Measurements from ENCODE around the gene TRIM10.

Gene TRIM10

GRCh38 chr6:30113003-30113759, 47.8 kb downstream of the TRIM10 start, which contains the start of gene TRIM31:
TSS of gene TRIM31 (minus strand) at chr6:30113090. CDS start at chr6:30112805, 285 bp downstream.
- Histone ChIP-seq H3K36me3 (ENCODE audit: insufficient read depth, low read length) (no peaks in the 10 kb centered on the region), H3K4me1 (ENCODE audit: insufficient read depth, low read length) (no peaks in the 10 kb centered on the region), H3K9me3 (ENCODE audit: low read length) (no peaks in the 10 kb centered on the region), H3K27me3 (ENCODE audit: control insufficient read depth in 1 of 2, insufficient read depth in 2 of 2, low read length in 2 of 2) (peaks cover 15 to 28% of the 10 kb centered on the region in 2 donors), H3K4me3 (ENCODE audit: low read depth in 1 of 2, low read length in 2 of 2) (no peak within 1 kb of the TSS), H3K9ac (ENCODE audit: low read length) (no peak within 1 kb of the TSS), H3K27ac (ENCODE audit: low read depth, low read length) (no peak within 1 kb of the TSS)

GRCh38 chr6:30112402-30112994, 48.5 kb downstream of the TRIM10 start:
- no peak overlapping the region for H3K27ac ChIP-seq (ENCODE audit: low read depth, low read length)
- H3K4me1 ChIP-seq (ENCODE audit: insufficient read depth, low read length) = no peaks in the 10 kb centered on the region
- no peaks in the 10 kb centered on the region for H3K9me3 ChIP-seq (ENCODE audit: low read length)
- H3K9ac ChIP-seq (ENCODE audit: low read length) = no peak overlapping the region
- no peaks in the 10 kb centered on the region for H3K36me3 ChIP-seq (ENCODE audit: insufficient read depth, low read length)
- no peak overlapping the region for H3K4me3 ChIP-seq (ENCODE audit: low read depth in 1 of 2, low read length in 2 of 2)
- H3K27me3 ChIP-seq (ENCODE audit: control insufficient read depth in 1 of 2, insufficient read depth in 2 of 2, low read length in 2 of 2) = peaks cover 18 to 28% of the 10 kb centered on the region in 2 donors

- no peak overlapping the region for H3K9ac ChIP-seq (ENCODE audit: low read length)
- H3K36me3 ChIP-seq (ENCODE audit: insufficient read depth, low read length) = no peaks in the 10 kb centered on the region
These were observed 49.6 kb downstream of the TRIM10 start for GRCh38 chr6:30111266-30111856.

DNA sequence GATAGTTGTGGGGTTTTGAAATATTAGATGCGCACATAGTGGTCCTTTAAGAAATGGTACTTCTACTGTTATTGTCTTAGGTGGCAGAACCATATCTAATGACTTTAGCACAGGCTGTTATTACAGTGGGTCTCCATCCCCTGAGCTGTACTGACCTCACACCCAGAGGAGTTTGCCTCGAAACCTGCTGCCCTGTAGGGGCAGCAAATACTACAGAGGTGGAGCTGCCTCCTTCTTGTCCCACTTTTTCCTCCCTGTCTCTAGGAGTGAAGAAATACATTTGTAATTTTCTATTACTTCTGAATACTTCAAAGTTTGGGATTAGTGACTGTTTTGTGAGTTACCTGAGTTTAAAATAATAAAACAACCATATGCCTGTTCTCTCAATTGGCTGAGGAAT, 56.4 kb downstream of the TRIM10 start:
- Histone ChIP-seq H3K9ac (ENCODE audit: low read length) (no peak overlapping the region), H3K27ac (ENCODE audit: low read depth, low read length) (no peak overlapping the region), H3K27me3 (ENCODE audit: control insufficient read depth in 1 of 2, insufficient read depth in 2 of 2, low read length in 2 of 2) (peaks cover 26 to 37% of the 10 kb centered on the region in 2 donors), H3K4me3 (ENCODE audit: low read depth in 1 of 2, low read length in 2 of 2) (no peak overlapping the region), H3K4me1 (ENCODE audit: insufficient read depth, low read length) (peaks cover 27% of the 10 kb centered on the region), H3K36me3 (ENCODE audit: insufficient read depth, low read length) (no peaks in the 10 kb centered on the region), H3K9me3 (ENCODE audit: low read length) (peaks cover 5% of the 10 kb centered on the region)

More at GRCh38 chr6:30111266-30111856, 49.6 kb downstream of the TRIM10 start:
- H3K4me3 ChIP-seq (ENCODE audit: low read depth in 1 of 2, low read length in 2 of 2) = no peak overlapping the region
- H3K9me3 ChIP-seq (ENCODE audit: low read length) = no peaks in the 10 kb centered on the region
- H3K27me3 ChIP-seq (ENCODE audit: control insufficient read depth in 1 of 2, insufficient read depth in 2 of 2, low read length in 2 of 2) = peaks cover 20 to 28% of the 10 kb centered on the region in 2 donors
- H3K27ac ChIP-seq (ENCODE audit: low read depth, low read length) = no peak overlapping the region
- H3K4me1 ChIP-seq (ENCODE audit: insufficient read depth, low read length) = no peaks in the 10 kb centered on the region

DNA sequence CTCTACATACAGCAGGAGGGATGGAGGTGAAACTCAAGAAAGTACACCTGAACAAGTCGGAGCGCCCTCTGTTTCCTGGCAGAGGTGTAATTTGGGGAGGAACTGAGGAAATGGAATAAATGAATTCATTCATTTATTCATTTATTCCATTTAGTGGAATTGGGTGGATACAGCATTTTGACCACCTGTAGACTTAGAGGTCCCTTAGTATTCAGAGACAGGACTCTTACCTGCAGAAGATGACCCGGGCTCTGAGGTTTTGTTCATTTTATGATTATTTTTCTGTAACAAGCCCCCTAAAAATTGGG, 57.2 kb downstream of the TRIM10 start:
- Histone ChIP-seq H3K4me1 (ENCODE audit: insufficient read depth, low read length) (peaks cover 27% of the 10 kb centered on the region), H3K4me3 (ENCODE audit: low read depth in 1 of 2, low read length in 2 of 2) (peak overlapping the region in 1 of 2 donors; percentile 60), H3K9ac (ENCODE audit: low read length) (no peak overlapping the region), H3K27ac (ENCODE audit: low read depth, low read length) (no peak overlapping the region), H3K27me3 (ENCODE audit: control insufficient read depth in 1 of 2, insufficient read depth in 2 of 2, low read length in 2 of 2) (peaks cover 27 to 42% of the 10 kb centered on the region in 2 donors), H3K36me3 (ENCODE audit: insufficient read depth, low read length) (no peaks in the 10 kb centered on the region), H3K9me3 (ENCODE audit: low read length) (peaks cover 6% of the 10 kb centered on the region)

- H3K9ac ChIP-seq (ENCODE audit: low read length) = peak overlapping the region; percentile 17
- H3K4me1 ChIP-seq (ENCODE audit: insufficient read depth, low read length) = peaks cover 27% of the 10 kb centered on the region
- H3K9me3 ChIP-seq (ENCODE audit: low read length) = peaks cover 6% of the 10 kb centered on the region
- peak overlapping the region; percentile 44 to 60 for H3K4me3 ChIP-seq (ENCODE audit: low read depth in 1 of 2, low read length in 2 of 2)
- no peaks in the 10 kb centered on the region for H3K36me3 ChIP-seq (ENCODE audit: insufficient read depth, low read length)
- H3K27ac ChIP-seq (ENCODE audit: low read depth, low read length) = no peak overlapping the region
- H3K27me3 ChIP-seq (ENCODE audit: control insufficient read depth in 1 of 2, insufficient read depth in 2 of 2, low read length in 2 of 2) = peaks cover 26 to 44% of the 10 kb centered on the region in 2 donors
These were observed 57.8 kb downstream of the TRIM10 start for GRCh38 chr6:30102970-30103871.

- Histone ChIP-seq H3K36me3 (ENCODE audit: insufficient read depth, low read length) (no peaks in the 10 kb centered on the region), H3K4me1 (ENCODE audit: insufficient read depth, low read length) (peaks cover 27% of the 10 kb centered on the region), H3K27me3 (ENCODE audit: control insufficient read depth in 1 of 2, insufficient read depth in 2 of 2, low read length in 2 of 2) (peaks cover 28 to 51% of the 10 kb centered on the region in 2 donors), H3K9ac (ENCODE audit: low read length) (peak overlapping the region; percentile 17), H3K27ac (ENCODE audit: low read depth, low read length) (no peak overlapping the region), H3K9me3 (ENCODE audit: low read length) (peaks cover 6% of the 10 kb centered on the region), H3K4me3 (ENCODE audit: low read depth in 1 of 2, low read length in 2 of 2) (peak overlapping the region; percentile 11 to 64)
These were observed 58.5 kb downstream of the TRIM10 start for GRCh38 chr6:30102414-30102969.

Data from muscle layer of colon (tissue), 2 donors.